Mesenteric fat pad (tissue), 1 donor: Measurements from ENCODE around the gene HID1. TPM values are rescaled to one million over a fixed set of nuclear protein-coding genes. Genes with fewer than 3 reads are reported as not detected.
"Not testable (repeated sequence)": the region's sequence is repeated elsewhere in the genome, so short reads cannot be mapped to it uniquely, and the experiment has no call there.

Experiments used
- DNase-seq: peaks from one replicate; pipeline ENCODE4 v3.0.0-alpha.2; 2020; ENCODE audit warnings: low spot score
- long read RNA-seq: library from polyadenylated mRNA; unstranded; transcript quantifications from one replicate; pipeline ENCODE4 v2.0.0, GENCODE V29; 2020
- total RNA-seq: library from RNA; stranded (reverse); fragmentation: NEBNext Ultra II Directional; extraction: Animal tissue kit (Norgen Biotek cat#: 25700); gene quantifications from one replicate; pipeline ENCODE4 v1.2.1, GENCODE V29; 2021
- donor health status: DM: yes; HTN: yes; CAD: no.

Gene HID1
- total RNA-seq: 14.4 TPM
- long read RNA-seq, partial matches to known transcripts: 6 of 10 reads
- long read RNA-seq, other reads (novel, unspliced or antisense): 1 of 10 reads

GRCh38 chr17:74972107-74972972 is at the start of gene HID1:
TSS of gene HID1 (minus strand) at chr17:74972759. CDS start at chr17:74972656, 103 bp downstream.
- DNase-seq: no peak

- no peak for DNase-seq
Measured at GRCh38 chr17:75020331-75021110, 48.0 kb upstream of the HID1 start.

GRCh38 chr17:75019710-75020109 is 47.2 kb upstream of the HID1 start:
- no peak for DNase-seq

- DNase-seq: no peak
Measured at GRCh38 chr17:75019146-75019545, 46.6 kb upstream of the HID1 start.

GRCh38 chr17:75013092-75013559 is 40.6 kb upstream of the HID1 start:
- no peak for DNase-seq

- peak; percentile 94 for DNase-seq
Measured at GRCh38 chr17:75012346-75013091, 40.0 kb upstream of the HID1 start, which contains the start of gene MRPL58. TSS of gene MRPL58 (plus strand) at chr17:75012670. CDS start at chr17:75012687, 17 bp downstream.

- DNase-seq: no peak
Measured at GRCh38 chr17:75012096-75012345, 39.5 kb upstream of the HID1 start.

- no peak for DNase-seq
Measured at GRCh38 chr17:75011401-75012095, 39.0 kb upstream of the HID1 start.

GRCh38 chr17:75010683-75011400 is 38.3 kb upstream of the HID1 start:
- DNase-seq: no peak

- no peak for DNase-seq
Measured at GRCh38 chr17:75009139-75009724, 36.7 kb upstream of the HID1 start.

GRCh38 chr17:75008373-75008772 is 35.8 kb upstream of the HID1 start:
- DNase-seq: no peak

- DNase-seq: no peak
Measured at GRCh38 chr17:75006653-75007052, 34.1 kb upstream of the HID1 start.

- DNase-seq: not testable (repeated sequence)
Measured at GRCh38 chr17:75006084-75006483, 33.5 kb upstream of the HID1 start.

- no peak for DNase-seq
Measured at GRCh38 chr17:75005291-75005690, 32.7 kb upstream of the HID1 start.

GRCh38 chr17:75004371-75004770 is 31.8 kb upstream of the HID1 start:
- DNase-seq: no peak

- no peak for DNase-seq
Measured at GRCh38 chr17:75003957-75004355, 31.4 kb upstream of the HID1 start.

- DNase-seq: no peak
Measured at GRCh38 chr17:75003070-75003956, 30.8 kb upstream of the HID1 start.

GRCh38 chr17:75001915-75002843 is 29.6 kb upstream of the HID1 start:
- DNase-seq: no peak
